Measurements from ENCODE around the gene FAM8A1. TPM values are rescaled to one million over a fixed set of nuclear protein-coding genes. Genes with fewer than 3 reads are reported as not detected.

The FAM8A1 gene
- total and polyA plus RNA-seq, 9 of the 15 experiments (the other 6 are each of a cell fraction or from before 2014, with no cell fraction given): 4.9 to 23.6 (median 14.2) TPM

GRCh38 chr6:17599877-17600526, at the start of gene FAM8A1 (continued):
- TF ChIP-seq E2F6 (IDR thresholded peaks at IDR 0.05; ENCODE audit: borderline replicate concordance in 1 of 2, extremely low read depth in 1 of 2, insufficient read depth in 1 of 2, insufficient read length in 1 of 2, low read depth in 1 of 2, low read length in 1 of 2, poor library complexity in 1 of 2, severe bottlenecking in 1 of 2) (peak in 1 of 2 experiments; percentile 38), RFX1 (IDR thresholded peaks at IDR 0.05) (peak; percentile 80), ESRRB (CRISPR knock-in tag; IDR thresholded peaks at IDR 0.05; ENCODE audit: borderline replicate concordance) (no peak), BDP1 (IDR thresholded peaks at IDR 0.05; ENCODE audit: insufficient read depth, insufficient read length) (no peak), C11orf30 (IDR thresholded peaks at IDR 0.05; ENCODE audit: low read depth) (no peak), CHD7 (IDR thresholded peaks at IDR 0.05; ENCODE audit: low read depth, low read length) (no peak), AFF4 (CRISPR knock-in tag; IDR thresholded peaks at IDR 0.05) (no peak), CC2D1A (IDR thresholded peaks at IDR 0.05) (no peak)

Measured in K562 (cell line).